UCSD-AML1 (cell line): ENCODE data around the gene SEMA4D.
A peak's percentile ranks its signal among the peaks of the same experiment; 100 is the strongest.

ENCODE experiments used
- DNase-seq: peaks from one replicate; lab custom pipeline; 2025; ENCODE audit not compliant: unreplicated experiment; lab: John Stamatoyannopoulos, UW

Gene SEMA4D

DNA sequence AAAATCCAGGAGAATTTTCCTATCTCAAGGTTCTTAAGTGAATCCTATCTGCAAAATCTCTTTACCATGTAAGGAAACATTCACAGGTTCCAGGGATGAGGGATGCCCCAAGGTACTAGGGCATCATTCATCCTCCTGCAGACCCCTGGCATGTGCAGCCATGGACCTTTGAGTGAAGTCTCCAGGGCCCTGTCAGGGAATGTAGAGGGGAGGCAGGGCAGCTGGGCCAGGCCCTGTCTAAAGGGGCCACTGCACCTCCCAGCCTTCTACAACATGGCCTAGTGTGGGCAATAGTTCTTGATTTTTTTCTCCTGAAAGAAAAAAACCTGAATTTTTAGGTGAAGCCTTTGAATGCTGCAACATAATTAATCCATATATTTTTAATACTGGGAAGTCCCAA, 63.3 kb downstream of the SEMA4D start:
- DNase-seq: no peak

DNA sequence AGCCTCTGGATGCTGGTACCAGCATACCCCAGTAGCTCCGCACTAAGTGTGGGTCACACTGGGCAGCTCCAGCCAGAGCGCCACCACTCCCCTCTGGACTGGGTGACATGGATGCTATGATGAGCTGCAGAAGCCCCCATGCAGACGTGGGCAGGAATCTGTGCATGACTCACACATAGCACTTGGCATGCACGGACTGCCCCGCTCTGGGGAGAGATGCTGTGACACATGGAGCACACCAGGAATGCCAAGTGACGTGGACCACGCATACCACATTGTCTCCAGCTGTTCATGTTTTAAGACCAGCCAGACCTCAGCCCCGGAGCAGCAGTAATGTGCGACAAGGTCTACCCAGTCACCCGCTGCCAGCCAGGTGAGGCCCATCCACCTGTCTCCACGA, 64.1 kb downstream of the SEMA4D start:
- no peak for DNase-seq

DNA sequence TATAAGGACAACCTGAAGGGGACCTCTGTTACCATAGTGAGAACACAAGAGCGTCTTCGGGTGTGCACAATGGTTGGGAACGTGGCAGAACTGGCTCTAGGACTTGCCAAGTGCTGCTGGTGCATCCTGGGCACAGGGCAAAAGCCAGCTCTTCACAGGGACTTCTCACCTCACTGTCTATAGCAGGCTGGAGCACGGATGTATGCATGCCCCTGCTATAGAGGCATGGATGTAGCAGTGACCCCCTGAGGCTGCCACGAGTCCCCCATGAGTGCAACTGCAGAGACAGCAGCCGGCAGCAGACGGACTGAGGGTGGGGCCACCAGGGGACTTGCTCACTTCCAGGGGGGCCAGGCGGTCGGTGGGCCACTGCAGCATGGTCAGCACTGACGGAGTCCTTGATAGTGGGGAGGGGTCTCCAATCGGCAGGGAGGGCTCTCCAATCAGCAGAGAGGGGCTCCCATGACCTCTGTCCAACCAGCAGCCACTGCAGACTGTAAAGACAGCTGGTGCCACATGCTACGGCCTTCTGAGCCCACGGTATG, 64.9 kb downstream of the SEMA4D start:
- DNase-seq: no peak

DNA sequence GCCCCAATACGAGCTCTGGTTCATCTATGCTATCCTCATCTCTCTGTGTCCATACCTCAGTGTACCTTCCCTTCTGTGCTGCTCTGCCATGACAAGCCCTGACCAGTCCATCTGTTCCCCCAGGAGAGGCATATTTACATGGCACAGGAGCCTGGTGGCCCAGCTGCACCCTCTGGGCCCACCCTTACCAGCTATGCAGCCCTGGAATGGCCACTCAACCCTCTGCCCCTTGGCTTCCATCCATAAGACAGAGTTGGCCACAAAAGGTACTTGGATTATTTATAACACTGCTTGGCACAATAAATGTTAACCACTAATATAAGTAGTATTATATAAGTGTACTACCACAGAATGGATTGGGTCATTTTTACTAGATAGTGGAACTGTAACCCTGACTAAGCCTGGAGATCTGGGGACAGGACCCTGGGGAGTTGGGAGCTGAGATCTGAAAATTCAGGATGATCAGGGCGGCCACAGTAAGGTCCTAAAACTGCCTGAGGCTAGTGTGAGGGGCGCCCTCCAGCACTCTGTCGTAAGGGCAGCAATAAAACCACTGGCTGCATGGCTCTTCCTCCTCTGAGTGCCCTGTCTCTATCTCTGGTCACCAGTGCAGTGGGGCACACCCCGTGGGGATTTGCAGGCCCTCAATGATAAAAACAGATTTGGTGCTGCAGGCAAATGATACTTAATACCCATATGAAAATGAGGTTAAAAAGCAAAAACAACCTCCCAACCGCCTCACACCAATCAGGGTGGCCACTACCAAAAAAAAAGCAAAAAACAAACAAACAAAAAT, 65.8 kb downstream of the SEMA4D start:
- DNase-seq: no peak

DNA sequence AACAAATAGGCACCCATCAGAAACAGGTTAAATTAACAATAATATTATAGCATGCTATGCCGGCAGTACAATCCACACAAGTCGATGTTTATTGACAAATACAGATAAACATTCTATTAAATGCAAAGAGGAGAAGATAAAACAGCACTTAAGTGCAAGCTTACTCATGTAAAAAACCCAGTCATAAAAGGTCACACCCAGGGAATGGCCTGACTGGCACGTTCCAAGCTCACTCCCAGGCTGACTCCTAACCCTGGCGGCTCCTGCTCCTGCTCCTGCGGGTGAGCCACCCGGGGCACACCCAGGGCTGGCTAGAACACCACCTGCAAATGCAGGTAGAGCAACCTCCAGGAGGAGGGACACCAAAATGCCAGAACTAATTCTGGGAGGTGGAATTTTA, 66.9 kb downstream of the SEMA4D start:
- DNase-seq: no peak

DNA sequence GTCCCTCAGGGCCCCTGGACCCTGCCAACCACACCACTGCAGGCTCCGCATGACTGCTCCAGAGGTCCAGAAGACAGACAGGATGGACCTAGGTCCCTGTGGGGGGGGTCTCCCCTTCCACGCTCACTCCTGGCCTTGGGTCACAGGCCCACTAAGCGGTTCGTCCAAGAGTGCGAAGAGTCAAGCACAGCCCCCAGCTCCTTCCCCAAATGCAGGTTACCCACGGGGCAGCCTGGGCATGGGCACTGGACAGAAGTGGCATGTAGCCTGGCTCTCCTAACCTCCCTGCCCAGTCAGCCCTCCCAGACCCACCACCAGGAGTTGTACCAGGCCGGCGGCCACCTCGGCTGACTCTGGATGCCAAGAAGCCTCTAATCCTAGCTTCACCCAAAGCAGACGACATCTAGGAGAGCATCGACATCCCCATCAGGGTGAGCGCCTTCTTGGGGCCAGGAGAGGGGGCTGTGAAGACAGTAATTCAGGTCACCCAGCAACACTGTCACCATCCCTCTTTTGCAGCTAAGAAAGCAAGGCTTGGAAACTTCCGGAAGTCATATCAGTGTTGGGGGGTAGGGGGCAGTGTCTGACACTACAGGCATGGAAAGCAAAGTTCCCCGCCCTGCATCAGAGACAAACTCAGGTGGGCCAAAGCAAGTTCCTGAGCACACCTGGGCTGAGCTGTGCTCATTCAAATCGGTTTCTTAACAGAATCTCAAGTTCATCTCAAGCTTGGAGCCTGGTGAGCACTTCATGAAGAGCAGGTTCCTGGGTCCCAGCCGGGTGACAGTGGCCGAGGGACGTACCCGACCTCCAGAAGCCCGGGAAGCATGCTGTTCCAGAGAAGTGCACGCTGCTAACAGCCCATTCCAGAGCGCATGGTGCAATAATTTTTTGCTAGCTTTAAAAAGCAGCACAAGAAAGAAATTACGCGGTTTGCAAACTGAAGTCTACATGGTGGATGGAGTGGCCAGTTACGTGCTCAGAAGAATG, 68.7 kb downstream of the SEMA4D start:
- no peak for DNase-seq

DNA sequence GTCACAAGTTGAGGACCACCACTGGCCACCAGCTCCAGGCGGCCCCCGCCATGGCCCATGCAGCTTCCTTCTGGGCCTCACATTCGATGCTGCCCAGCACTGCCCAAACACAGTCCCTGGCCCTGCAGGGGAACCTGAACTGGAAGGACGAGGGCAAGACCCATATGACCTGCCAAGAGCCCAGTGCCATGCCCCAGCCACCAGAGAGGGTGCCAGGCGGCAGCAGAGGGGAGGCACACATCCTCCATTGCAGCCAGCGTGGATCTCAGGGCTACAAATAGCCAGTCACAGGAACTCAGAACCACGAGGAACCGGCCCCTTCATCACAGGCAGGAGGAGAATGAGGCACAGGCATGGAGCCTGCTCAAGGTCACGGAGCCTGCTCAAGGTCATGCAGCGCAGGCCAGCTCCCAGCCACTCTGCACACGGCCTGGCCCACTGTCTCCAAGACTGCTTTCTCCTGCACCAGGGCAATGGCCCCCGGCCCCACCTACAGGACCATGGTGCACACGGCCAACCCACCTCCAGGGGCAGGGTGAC, 69.6 kb downstream of the SEMA4D start:
- no peak for DNase-seq

DNA sequence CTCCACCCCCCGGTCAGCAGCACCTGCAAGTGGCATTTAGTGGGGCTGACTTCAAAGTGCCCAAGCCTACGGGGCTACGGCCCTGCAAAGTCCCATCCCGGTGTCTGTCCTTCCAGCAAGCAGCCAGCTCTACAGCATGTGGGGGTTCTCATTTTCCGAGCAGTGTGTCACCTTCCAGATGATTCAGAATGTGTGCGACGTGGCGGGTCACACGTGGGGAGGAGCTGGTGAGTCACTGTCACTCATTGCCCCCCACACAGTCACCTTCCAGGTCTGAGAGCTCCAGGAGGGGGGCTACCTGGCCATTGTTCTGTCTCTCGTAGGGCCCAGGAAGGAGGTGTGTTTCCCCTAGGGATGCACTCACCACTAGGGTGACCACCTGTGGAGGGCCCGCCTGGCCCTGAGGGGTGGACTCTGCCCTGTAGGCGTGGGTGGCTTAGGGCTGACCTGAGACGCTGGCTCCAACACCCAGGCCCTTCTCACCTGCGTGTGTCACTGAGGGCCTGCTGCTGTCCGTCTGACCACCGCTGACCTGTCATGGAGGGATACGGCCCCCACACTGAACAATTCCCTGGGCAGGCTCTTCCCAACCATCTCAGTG, 70.2 kb downstream of the SEMA4D start:
- no peak for DNase-seq

DNA sequence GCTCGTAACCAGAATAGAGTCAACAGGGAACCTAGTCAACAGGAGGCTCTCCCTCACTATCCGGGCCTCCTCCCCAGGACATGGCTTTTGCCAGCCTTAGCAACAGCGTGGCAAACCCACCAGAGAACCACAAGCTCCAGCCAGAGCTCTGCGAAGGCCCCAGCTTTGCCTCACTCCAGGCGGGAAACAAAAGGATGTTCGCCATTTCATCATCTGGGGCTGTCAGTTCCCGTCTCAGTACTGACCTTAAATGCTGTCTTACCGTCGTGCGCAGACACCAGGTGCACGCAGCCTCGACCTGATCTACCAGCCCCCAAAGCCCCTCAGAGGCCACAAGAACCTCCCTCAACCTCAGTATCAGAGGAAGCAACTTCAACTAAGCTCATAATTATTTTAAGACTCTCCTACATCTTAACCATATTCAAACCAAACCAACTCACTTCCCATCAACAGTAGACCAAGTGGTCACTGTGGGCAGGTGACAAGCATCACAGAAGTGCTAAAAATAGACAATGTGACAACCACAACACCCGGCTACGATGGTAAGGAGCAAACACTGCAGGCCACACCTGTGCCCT, 71.4 kb downstream of the SEMA4D start:
- DNase-seq: no peak

DNA sequence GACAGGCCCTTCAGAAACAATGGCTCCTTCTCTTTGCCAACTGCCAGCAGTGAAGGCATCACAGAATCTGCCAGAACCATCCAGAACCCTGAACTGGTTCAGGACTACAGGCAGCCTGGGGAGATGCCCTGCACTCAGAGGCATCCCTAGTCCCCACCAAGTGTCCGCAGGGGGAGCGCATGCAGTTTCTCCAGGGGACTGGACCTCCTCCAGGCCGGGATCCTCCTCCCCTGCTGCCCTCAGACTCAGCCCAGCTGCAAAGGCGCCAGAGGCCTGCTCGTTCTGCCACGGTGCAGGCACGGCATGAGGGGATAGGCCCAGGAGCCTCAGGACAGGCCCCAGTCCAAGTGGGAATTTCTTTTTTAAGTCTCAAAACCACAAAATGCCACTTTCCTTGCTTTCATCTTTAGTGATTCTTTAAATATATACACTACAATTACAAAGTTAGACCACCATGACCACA, 72.0 kb downstream of the SEMA4D start:
- DNase-seq: no peak

DNA sequence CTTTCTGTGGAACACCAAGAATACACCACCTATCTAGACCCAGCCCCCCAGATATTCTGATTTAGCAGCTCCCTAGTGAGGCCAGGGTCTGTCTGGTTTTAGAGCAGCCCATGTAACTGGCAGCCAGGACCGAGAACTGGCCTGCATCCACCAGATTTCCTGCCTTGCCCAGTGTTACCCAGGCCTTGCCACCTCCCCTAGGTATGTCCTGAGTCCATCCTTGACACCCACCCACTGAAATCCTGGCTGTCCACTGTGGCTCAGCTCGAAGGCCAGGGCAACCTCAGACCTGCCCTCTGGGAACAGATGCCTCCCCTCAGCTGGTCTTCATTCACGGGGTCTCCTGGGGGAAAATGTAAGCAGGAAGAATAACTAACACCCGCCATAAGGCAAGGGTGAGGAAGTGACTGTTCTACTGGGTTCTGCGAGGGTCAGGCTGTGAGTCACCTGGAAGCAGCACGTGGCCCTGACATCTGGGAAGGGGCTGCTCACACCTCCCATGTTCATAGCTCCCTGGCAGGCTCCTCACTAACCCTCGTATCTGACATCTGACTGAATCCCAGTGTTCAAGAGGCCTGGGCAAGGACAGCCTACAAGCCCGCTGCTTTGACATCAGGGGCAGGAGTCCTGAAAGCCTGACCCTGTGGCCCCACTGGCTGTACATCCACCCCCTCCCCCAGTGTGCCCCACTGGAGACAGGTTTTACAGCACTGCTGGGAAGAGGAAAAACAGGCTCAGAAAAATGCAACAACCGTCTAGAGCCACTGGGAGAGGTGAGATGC, 72.7 kb downstream of the SEMA4D start:
- no peak for DNase-seq

DNA sequence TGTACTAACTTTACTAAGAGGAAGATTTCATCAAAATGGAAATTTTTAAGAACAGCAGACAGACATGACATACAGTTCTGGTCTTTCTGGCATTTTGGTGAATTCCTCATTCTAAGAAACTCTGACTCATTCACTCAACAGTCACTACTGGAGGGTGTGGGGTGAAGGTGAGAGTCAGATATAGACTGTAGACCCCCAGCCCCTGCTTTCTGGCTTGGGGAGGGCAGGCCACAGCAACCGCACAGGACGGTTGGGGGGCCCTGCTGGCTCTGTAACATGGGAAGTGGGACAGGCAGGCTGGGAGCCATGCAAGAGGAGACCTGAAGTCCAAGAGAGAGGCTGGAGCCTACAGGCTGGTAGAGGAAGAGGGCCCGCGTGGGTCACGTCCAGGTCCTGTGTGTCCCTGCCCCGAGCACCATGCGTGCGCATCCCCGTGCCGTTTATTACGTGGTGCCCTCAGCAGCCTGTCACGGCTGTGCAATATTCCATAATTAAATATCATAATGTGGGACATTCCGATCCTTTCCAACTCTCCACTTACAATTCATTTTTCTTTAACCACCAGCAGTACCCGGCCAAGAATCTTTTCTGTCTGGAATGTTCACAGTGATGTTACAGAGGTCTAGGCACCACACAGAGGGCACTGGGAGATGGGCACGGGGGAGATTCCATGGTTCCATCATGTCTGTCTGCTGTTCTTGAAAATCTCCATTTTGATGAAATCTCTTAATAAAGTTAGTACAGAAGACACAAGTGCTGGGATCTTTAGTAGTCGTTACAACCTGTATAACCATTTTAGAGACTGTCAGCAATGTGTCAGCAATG, 75.5 kb downstream of the SEMA4D start:
- DNase-seq: no peak

DNA sequence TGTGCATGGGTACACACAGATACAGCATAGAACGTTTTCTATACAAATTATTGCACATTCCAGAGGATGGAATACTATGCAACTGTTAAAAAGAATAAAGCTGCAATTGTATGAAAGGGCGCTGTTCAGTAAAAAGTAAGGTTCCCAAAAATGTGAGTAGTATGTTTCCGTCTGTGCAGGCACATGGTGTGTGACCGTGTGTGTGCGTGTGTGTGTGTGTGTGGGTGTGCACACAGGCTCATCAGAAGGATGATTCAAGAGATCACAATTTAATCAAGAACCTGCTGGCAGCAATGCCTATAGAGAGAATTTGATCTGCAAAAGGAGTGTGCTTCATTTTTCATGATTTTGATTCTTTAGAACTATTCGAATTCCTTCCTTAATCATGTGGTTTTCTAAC, 76.3 kb downstream of the SEMA4D start:
- DNase-seq: no peak

DNA sequence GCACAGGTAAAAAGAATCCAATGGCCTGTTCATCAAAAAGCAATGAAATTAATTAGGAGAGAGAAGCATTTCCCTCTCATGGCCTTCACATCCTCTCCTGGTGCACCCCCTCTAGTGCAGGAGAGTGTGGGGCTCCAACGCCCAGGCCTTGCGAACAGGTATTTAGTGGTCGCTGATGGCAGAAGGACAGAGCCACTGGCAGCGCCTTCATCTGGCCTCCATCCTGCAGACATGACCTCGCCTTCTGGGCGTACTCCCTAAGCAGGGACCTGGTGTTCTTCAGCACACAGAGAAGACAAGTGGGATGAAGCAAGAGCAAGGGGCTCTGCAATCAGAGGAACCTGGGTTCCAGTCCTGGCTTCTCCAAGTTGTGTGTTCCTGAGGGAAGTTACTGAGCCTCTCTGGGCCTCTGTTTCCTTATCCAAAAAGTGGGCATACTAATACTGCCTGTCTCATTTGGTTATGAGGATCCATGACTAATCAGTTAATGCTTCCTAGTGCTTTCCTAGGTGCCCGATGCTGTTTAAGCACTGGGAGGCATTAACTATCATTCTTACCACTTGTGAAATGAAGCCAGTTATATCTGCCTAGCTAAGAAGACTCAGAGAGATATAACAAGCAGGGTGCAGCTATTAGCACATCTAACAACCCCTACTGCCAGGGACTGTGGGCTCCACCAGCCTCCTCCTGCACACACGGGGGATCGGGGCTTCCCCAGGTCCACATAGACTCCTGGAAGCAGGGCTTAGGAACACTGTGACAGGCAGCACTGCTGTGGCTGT, 77.3 kb downstream of the SEMA4D start:
- no peak for DNase-seq

DNA sequence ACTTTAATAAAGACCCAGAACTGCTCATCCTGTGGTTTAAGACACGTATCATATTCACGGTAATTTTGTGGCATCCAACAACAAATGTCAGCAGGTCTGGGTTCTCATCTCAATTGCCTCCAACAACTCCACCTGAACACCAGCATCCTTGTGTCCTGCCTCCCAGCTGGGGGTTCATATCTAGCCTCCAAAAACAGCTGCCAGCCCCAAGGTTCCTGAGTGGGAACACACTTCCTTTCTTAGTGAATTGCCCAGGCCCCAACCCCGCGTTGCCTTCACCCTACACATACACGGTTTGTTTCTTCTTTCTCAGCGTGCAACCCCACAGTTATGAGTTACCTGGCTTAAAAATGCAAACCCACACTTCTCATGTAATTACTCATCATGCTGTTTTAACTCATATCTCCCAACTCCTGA, 77.9 kb downstream of the SEMA4D start:
- DNase-seq: no peak

DNA sequence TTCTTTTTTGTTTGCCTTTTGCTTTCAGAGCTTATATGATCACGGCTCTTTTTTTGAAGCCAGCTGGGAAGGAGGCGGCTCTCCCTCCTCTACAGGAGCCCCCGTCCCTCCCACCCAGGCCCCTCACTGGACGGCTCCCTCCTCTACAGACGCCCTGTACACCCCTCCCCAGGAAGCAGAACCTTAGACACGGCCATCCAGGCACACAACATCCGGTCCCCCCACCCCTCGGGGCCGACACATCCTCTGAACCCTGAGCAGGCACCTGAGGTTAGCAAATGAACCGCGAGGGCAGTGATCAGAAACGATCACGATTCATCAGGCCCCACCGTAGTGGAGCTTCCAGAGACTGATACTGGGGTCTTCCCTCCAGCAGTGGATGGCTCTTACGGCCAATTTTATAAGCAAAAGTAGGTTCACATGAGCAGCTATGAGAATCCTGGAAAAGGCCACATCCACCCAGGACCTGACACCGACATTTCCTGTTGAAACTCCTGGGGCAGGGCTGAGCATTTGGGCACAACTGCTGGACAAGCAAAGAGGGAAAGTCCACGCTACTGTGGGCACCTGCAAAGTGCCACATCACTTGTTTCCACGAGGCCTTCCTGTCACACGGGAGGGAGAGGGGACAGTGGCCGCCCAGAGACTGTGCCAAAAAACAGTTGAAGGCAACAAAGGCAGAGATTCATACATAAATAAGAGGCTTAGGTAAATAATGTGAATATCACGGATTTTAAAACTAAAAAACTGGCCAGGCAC, 78.9 kb downstream of the SEMA4D start:
- DNase-seq: peak; percentile 43

DNA sequence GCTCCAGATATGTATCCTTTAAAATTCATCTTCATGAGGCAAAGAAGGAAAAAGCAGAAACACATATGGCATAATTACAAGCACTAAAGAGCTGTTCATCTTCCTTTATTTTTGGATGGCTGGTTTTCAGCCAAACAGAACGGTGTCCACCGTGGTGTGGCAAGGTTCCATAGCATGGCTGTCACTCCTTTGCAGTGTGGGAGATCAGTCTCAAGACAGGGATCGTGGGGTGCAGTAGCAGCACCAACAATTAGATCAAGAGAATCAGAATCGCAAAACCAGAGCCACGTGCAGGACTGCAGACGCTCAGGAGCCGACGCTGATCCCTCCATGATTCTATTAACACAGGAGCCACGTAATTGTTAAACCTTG, 79.5 kb downstream of the SEMA4D start:
- DNase-seq: no peak
